OCI-LY7 (cell line): ENCODE measurements around the gene WNT1.

Experiments used
- EZH2phosphoT487 ChIP-seq: fragments of 200-600 bp; sonication (generic); IDR thresholded peaks from 2 replicates; pipeline ENCODE4 v1.6.1; 2018; ENCODE audit warnings: low read depth, borderline replicate concordance, mild to moderate bottlenecking, mixed run types, antibody characterized with exemption, low read length, moderate library complexity, mixed read lengths
- TF ChIP-seq, protein P1 (sequence below): fragments of 200-600 bp; sonication (generic); conservative IDR thresholded peaks from 2 replicates; pipeline ENCODE4 v1.5.1; 2014; ENCODE audit warnings: mild to moderate bottlenecking, antibody characterized with exemption, low read length, moderate library complexity, mixed read lengths

DNA sequence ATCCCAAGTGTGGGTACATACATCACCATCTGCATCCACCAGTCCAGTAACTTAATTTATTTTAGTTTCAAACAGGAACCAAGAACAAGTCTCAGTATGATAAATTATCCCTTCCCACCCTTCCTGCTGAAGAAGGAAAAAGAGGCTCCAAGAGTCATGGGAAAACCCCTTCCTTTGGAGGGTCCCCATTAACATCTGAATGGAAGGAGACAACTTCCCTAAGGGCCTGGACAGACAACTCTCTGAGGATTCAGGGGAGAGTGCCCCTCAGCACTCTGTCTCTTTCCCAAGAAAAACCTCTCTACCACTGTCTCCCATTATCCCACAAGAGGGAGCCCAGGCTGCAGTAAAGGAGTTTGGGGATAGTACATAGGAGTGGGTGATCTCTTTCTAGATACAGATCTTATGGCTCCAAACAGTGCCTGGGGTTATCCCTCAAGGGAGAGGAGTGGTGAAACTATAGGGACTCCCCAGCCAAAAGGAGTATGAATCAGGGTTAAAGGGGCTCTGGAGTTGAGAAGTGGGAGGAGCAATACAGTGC, 12.8 kb upstream of the WNT1 start:
- TF ChIP-seq, protein P1, sequence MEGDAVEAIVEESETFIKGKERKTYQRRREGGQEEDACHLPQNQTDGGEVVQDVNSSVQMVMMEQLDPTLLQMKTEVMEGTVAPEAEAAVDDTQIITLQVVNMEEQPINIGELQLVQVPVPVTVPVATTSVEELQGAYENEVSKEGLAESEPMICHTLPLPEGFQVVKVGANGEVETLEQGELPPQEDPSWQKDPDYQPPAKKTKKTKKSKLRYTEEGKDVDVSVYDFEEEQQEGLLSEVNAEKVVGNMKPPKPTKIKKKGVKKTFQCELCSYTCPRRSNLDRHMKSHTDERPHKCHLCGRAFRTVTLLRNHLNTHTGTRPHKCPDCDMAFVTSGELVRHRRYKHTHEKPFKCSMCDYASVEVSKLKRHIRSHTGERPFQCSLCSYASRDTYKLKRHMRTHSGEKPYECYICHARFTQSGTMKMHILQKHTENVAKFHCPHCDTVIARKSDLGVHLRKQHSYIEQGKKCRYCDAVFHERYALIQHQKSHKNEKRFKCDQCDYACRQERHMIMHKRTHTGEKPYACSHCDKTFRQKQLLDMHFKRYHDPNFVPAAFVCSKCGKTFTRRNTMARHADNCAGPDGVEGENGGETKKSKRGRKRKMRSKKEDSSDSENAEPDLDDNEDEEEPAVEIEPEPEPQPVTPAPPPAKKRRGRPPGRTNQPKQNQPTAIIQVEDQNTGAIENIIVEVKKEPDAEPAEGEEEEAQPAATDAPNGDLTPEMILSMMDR, result no peak
- TF ChIP-seq EZH2phosphoT487, result no peak
